Activated B cell treated with CpG ODN at 0.5 μM for 24 hours (primary cell): ENCODE results near the gene SLC5A5. TPM values are rescaled to one million over a fixed set of nuclear protein-coding genes. Genes with fewer than 3 reads are reported as not detected.

ENCODE experiments used
- ATAC-seq: fragments of 200-7000 bp; cut with Tn5 transposase; one replicate; pipeline ENCODE4 v1.10.0; 2021; ENCODE audit warnings: low read depth, mild to moderate bottlenecking, moderate library complexity
- CTCF ChIA-PET: fragments of 350-600 bp; sonication (Branson Sonifier 250); formaldehyde crosslinking; loops from one replicate; lab custom pipeline; 2021; ENCODE audit warnings: antibody characterized with exemption; lab: Charles Lee
- POLR2A ChIA-PET: fragments of 350-600 bp; sonication (Branson Sonifier 250); formaldehyde crosslinking; loops from one replicate; lab custom pipeline; 2021; ENCODE audit warnings: antibody characterized with exemption; lab: Charles Lee
- DNase-seq: peaks from one replicate; pipeline ENCODE4 v3.0.0; 2022
- H3K27ac Mint-ChIP-seq: one replicate; pipeline ENCODE4 v1.8.0; 2020; ENCODE audit warnings: mixed read lengths
- H3K27me3 Mint-ChIP-seq: one replicate; pipeline ENCODE4 v1.8.0; 2021; ENCODE audit warnings: mixed read lengths
- H3K36me3 Mint-ChIP-seq: one replicate; pipeline ENCODE4 v1.8.0; 2021; ENCODE audit warnings: low read depth, mixed read lengths
- H3K4me1 Mint-ChIP-seq: one replicate; pipeline ENCODE4 v1.8.0; 2021; ENCODE audit warnings: mixed read lengths
- H3K4me3 Mint-ChIP-seq: one replicate; pipeline ENCODE4 v1.8.0; 2020; ENCODE audit warnings: mild to moderate bottlenecking, mixed read lengths
- H3K9me3 Mint-ChIP-seq: one replicate; pipeline ENCODE4 v1.8.0; 2020; ENCODE audit warnings: mixed read lengths
- intact Hi-C: fragments of 100-400 bp; cut with micrococcal nuclease; formaldehyde crosslinking; loops from one replicate; pipeline ENCODE4 v1.15.1; 2024
- total RNA-seq: library from RNA; stranded (reverse); gene quantifications from 2 replicates; pipeline ENCODE4 v1.2.3, GENCODE V29; 2022
- TF ChIP-seq, protein P1 (sequence below): fragments of 200-600 bp; IDR thresholded peaks from one replicate; pipeline ENCODE4 v1.8.0; 2022; ENCODE audit warnings: antibody characterized with exemption, mild to moderate bottlenecking

SLC5A5 gene
- total RNA-seq, 1 donor from 2014 or later: 0.09 TPM

DNA sequence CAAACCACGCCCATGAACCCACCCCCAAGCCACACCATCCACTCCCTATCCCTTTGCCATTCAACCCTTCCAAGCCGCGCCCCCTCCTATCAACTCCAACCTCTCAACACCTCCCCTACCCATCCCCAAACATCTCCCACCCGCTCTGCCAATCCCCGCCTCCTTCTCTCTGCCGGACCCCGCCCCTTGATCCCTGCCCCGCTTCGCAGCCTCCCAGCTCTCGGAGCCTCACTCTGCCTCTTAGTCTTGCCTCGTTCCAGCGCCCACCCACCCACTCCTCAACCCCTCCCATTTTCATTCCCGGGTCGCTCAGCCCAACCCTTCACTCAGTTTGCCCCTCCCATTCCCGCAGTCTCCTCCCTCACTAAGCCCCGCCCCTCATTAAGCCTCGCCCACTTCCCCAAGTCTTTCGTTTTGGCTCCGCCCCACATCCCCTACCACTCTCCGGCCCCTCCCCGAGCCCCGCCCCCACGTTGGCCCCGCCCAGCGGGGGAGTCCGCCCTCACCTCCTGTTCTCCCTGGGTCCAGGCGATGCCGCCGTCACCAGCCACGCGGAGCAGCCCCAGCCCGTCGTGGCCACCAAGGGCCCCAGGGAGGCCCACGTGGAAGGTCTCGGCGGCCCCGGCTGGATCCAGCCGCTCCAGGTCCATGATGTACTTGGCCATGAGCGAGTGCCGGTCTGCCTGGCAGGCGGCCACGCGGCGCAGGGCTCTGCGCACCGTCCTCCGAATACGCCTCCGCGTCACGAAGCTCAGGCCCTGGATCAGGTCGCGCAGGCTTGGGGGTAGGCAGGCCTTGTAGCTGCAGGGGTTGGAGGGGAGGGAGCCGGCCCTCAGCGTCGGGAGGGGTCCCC lies 29.7 kb upstream of the SLC5A5 start:
- H3K36me3 Mint-ChIP-seq: peaks cover 72% of the 10 kb centered on the region
- intact Hi-C loops: no loop called here

GRCh38 chr19:17842663-17843291 lies 29.0 kb upstream of the SLC5A5 start:
- ATAC-seq: no peak
- H3K36me3 Mint-ChIP-seq: peaks cover 68% of the 10 kb centered on the region
- H3K4me1 Mint-ChIP-seq: peaks cover 35% of the 10 kb centered on the region
- no peak overlapping the region for H3K4me3 Mint-ChIP-seq
- CTCF ChIA-PET: no interaction called here
- no peaks in the 10 kb centered on the region for H3K27me3 Mint-ChIP-seq
- no peak for DNase-seq
- POLR2A ChIA-PET: interaction anchor here (0.5 kb wide), 1 partner anchor 377 kb away, joined by 3 read pairs; no protein-coding TSS in a partner anchor
- intact Hi-C loops: no loop called here
- TF ChIP-seq, protein P1, sequence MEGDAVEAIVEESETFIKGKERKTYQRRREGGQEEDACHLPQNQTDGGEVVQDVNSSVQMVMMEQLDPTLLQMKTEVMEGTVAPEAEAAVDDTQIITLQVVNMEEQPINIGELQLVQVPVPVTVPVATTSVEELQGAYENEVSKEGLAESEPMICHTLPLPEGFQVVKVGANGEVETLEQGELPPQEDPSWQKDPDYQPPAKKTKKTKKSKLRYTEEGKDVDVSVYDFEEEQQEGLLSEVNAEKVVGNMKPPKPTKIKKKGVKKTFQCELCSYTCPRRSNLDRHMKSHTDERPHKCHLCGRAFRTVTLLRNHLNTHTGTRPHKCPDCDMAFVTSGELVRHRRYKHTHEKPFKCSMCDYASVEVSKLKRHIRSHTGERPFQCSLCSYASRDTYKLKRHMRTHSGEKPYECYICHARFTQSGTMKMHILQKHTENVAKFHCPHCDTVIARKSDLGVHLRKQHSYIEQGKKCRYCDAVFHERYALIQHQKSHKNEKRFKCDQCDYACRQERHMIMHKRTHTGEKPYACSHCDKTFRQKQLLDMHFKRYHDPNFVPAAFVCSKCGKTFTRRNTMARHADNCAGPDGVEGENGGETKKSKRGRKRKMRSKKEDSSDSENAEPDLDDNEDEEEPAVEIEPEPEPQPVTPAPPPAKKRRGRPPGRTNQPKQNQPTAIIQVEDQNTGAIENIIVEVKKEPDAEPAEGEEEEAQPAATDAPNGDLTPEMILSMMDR: no peak
- H3K9me3 Mint-ChIP-seq: no peaks in the 10 kb centered on the region
- H3K27ac Mint-ChIP-seq: no peak overlapping the region

More for the DNA sequence above, 29.7 kb upstream of the SLC5A5 start:
- no peak overlapping the region for H3K27ac Mint-ChIP-seq
- TF ChIP-seq, protein P1: no peak
- DNase-seq (no peak), ATAC-seq (peak; percentile 87)
- H3K9me3 Mint-ChIP-seq: no peaks in the 10 kb centered on the region
- ChIA-PET CTCF (no interaction called here), POLR2A (interaction anchor here (0.5 kb wide), 1 partner anchor 100 kb away, joined by 12 read pairs; no protein-coding TSS in a partner anchor)
- no peaks in the 10 kb centered on the region for H3K27me3 Mint-ChIP-seq
- H3K4me3 Mint-ChIP-seq: no peak overlapping the region
- H3K4me1 Mint-ChIP-seq: peaks cover 31% of the 10 kb centered on the region

GRCh38 chr19:17843292-17843827 lies 28.4 kb upstream of the SLC5A5 start:
- Mint-ChIP-seq H3K36me3 (peaks cover 63% of the 10 kb centered on the region), H3K27ac (no peak overlapping the region), H3K9me3 (no peaks in the 10 kb centered on the region), H3K4me3 (no peak overlapping the region), H3K27me3 (no peaks in the 10 kb centered on the region), H3K4me1 (peaks cover 41% of the 10 kb centered on the region)
- intact Hi-C loops: no loop called here
- POLR2A ChIA-PET: interaction anchor here (0.5 to 0.6 kb wide), 2 partner anchors 376 to 1010 kb away, joined by 3 to 8 read pairs; no protein-coding TSS in a partner anchor
- TF ChIP-seq, protein P1: no peak
- DNase-seq (no peak), ATAC-seq (no peak)
- CTCF ChIA-PET: interaction anchor here (1.2 kb wide), 1 partner anchor 9 kb away, joined by 3 read pairs; no protein-coding TSS in a partner anchor

GRCh38 chr19:17843908-17844490 lies 27.7 kb upstream of the SLC5A5 start:
- Mint-ChIP-seq H3K4me3 (no peak overlapping the region), H3K27ac (no peak overlapping the region), H3K4me1 (peaks cover 47% of the 10 kb centered on the region), H3K27me3 (no peaks in the 10 kb centered on the region), H3K36me3 (peaks cover 58% of the 10 kb centered on the region), H3K9me3 (no peaks in the 10 kb centered on the region)
- ChIA-PET POLR2A (interaction anchor here (0.6 kb wide), 1 partner anchor 1011 kb away, joined by 8 read pairs; no protein-coding TSS in a partner anchor), CTCF (interaction anchor here (1.2 kb wide), 1 partner anchor 10 kb away, joined by 3 read pairs; no protein-coding TSS in a partner anchor)
- ATAC-seq: no peak
- TF ChIP-seq, protein P1: no peak
- intact Hi-C loops: no loop called here
- no peak for DNase-seq
